K562 (cell line): ENCODE results near the gene SLC25A48. TPM values are rescaled to one million over a fixed set of nuclear protein-coding genes. Genes with fewer than 3 reads are reported as not detected.

Source experiments
- ATAC-seq: fragments of 200-7000 bp; cut with Tn5 transposase; 3 replicates; pipeline ENCODE4 v1.9.1; 2020; ENCODE audit warnings: moderate library complexity
- BruUV-seq: library from RNA; stranded (reverse); fragments of 400-500 nt; replicated peaks from 2 replicates; lab custom pipeline; 2021; lab: Mats Ljungman, UMichigan
- CTCF ChIA-PET: fragments of 300-600 bp; formaldehyde crosslinking; extraction: SDS; loops from one replicate; lab custom pipeline; 2021; ENCODE audit warnings: low intra/inter-chr PET ratio; lab: Yijun Ruan, JAX
- POLR2A ChIA-PET: fragments of 300-600, 350-650 bp; sonication (Branson Sonifier 250); formaldehyde crosslinking; extraction: SDS; loops from one replicate; lab custom pipeline; 2021; ENCODE audit warnings: antibody characterized with exemption, inconsistent platforms; lab: Yijun Ruan, JAX
- DNase-seq, 4 experiments: peaks; one replicate each; pipeline versions ENCODE4 v3.0.0 to v3.0.0-alpha.2; 2011 to 2018; ENCODE audit warnings: low spot score in 3 of 4, mixed read lengths in 3 of 4; ENCODE audit errors: extremely low read depth in 1 of 4
- FAIRE-seq: peaks from 2 replicates; lab custom pipeline; 2011; peaks lifted over from hg19 to GRCh38; lab: Jason Lieb, UNC
- H2AFZ ChIP-seq: 2 replicates; pipeline ENCODE4 v1.6.0; 2011; ENCODE audit warnings: low read depth, low read length, control low read depth, inconsistent platforms
- H3K27ac ChIP-seq: fragments of 200-600 bp; 3 replicates; pipeline ENCODE4 v1.8.0; 2011; ENCODE audit warnings: low read depth, mild to moderate bottlenecking, control low read depth, inconsistent platforms, low read length, moderate library complexity, mixed read lengths; ENCODE audit errors: extremely low read depth
- H3K27me3 ChIP-seq, 2 experiments: fragments of 300-600 bp in 1 of 2; 2 replicates in 1 of 2; 3 replicates in 1 of 2; pipeline versions ENCODE4 v1.6.0 to v1.8.0; 2011; ENCODE audit warnings: inconsistent platforms in 2 of 2, low read length in 2 of 2, mild to moderate bottlenecking in 1 of 2, mixed read lengths in 1 of 2, moderate library complexity in 1 of 2; ENCODE audit not compliant: control insufficient read depth in 2 of 2, insufficient read depth in 2 of 2
- H3K36me3 ChIP-seq: fragments of 300-600 bp; 3 replicates; pipeline ENCODE4 v1.8.0; 2011; ENCODE audit warnings: mild to moderate bottlenecking, low read length, inconsistent platforms; ENCODE audit not compliant: control insufficient read depth, insufficient read depth
- H3K4me1 ChIP-seq, 2 experiments: fragments of 200-600 bp in 1 of 2; replicated peaks in 1 of 2; 2 replicates in 1 of 2; 3 replicates in 1 of 2; pipeline versions ENCODE4 v1.5.1 to v1.8.0; 2011; ENCODE audit warnings: inconsistent platforms in 2 of 2, low read length in 2 of 2, mild to moderate bottlenecking in 1 of 2, mixed read lengths in 1 of 2, moderate library complexity in 1 of 2; ENCODE audit not compliant: control insufficient read depth in 2 of 2, insufficient read depth in 2 of 2
- H3K4me2 ChIP-seq: 2 replicates; pipeline ENCODE4 v1.6.1; 2011; ENCODE audit warnings: low read length, control low read depth, inconsistent platforms, mixed read lengths; ENCODE audit not compliant: insufficient read depth
- H3K4me3 ChIP-seq: fragments of 200-600 bp; sonication (generic), shearing (Covaris generic); 2 replicates; pipeline ENCODE4 v1.5.1; 2016; ENCODE audit warnings: control low read depth, inconsistent platforms
- H3K79me2 ChIP-seq: fragments of 200-600 bp; 3 replicates; pipeline ENCODE4 v1.8.0; 2011; ENCODE audit warnings: low read length, inconsistent platforms; ENCODE audit not compliant: control insufficient read depth, insufficient read depth
- H3K9ac ChIP-seq, 2 experiments: 2 replicates each; pipeline versions ENCODE4 v1.6.0 to v1.6.1; 2011; ENCODE audit warnings: low read depth in 2 of 2, low read length in 2 of 2, control low read depth in 1 of 2, inconsistent platforms in 1 of 2, mild to moderate bottlenecking in 1 of 2, mixed read lengths in 1 of 2; ENCODE audit not compliant: insufficient read depth in 1 of 2
- H3K9me1 ChIP-seq: one replicate; pipeline ENCODE4 v1.6.0; 2011; ENCODE audit warnings: inconsistent platforms, mild to moderate bottlenecking, low read length, moderate library complexity; ENCODE audit not compliant: control insufficient read depth, insufficient read depth
- H3K9me3 ChIP-seq: replicated peaks from 2 replicates; pipeline ENCODE4 v1.5.1; 2011; ENCODE audit warnings: low read depth, low read length, inconsistent platforms; ENCODE audit not compliant: control insufficient read depth, insufficient read depth
- H4K20me1 ChIP-seq: replicated peaks from 2 replicates; pipeline ENCODE4 v1.6.1; 2011; ENCODE audit warnings: low read length, inconsistent platforms, mixed read lengths; ENCODE audit not compliant: control insufficient read depth, insufficient read depth
- CREM ChIP-seq: IDR thresholded peaks from 2 replicates; pipeline ENCODE4 v1.6.1; 2014; ENCODE audit warnings: antibody characterized with exemption, low read depth
- EP300 ChIP-seq: IDR thresholded peaks from 2 replicates; pipeline ENCODE4 v1.6.1; 2012; ENCODE audit warnings: low read length, improper control_type of control experiment
- KDM2B ChIP-seq: fragments of 250-450 bp; sonication (Bioruptor Pico); IDR thresholded peaks from 2 replicates; pipeline ENCODE4 v1.8.0; 2021; ENCODE audit warnings: mild to moderate bottlenecking, moderate library complexity
- LCOR ChIP-seq: sonication (generic); formaldehyde crosslinking; IDR thresholded peaks from 2 replicates; pipeline ENCODE4 v1.8.0; 2022; ENCODE audit warnings: mild to moderate bottlenecking, missing genetic modification reagents
- NR2C1 ChIP-seq, 2 experiments: fragments of 450-650 bp; IDR thresholded peaks; 2 replicates each; pipeline ENCODE4 v1.6.1; 2017; ENCODE audit warnings: mild to moderate bottlenecking in 2 of 2, antibody characterized with exemption in 1 of 2, inconsistent platforms in 1 of 2, missing compliant biosample characterization in 1 of 2, missing genetic modification characterization in 1 of 2
- RBM17 ChIP-seq: fragments of 200-400 bp; formaldehyde crosslinking; IDR thresholded peaks from 2 replicates; pipeline ENCODE4 v1.6.1; 2017; ENCODE audit warnings: low read depth, mild to moderate bottlenecking, low read length, borderline replicate concordance
- ZNF124 ChIP-seq: sonication (generic); formaldehyde crosslinking; IDR thresholded peaks from 2 replicates; pipeline ENCODE4 v1.8.1; 2022; ENCODE audit warnings: missing genetic modification reagents
- WGBS: fragments of 100-300 bp; shearing (Covaris generic); methylation state at CpG from one replicate; pipeline ENCODE4 v1.1.6; 2016; ENCODE audit warnings: low coverage, mixed read lengths; ENCODE audit not compliant: insufficient coverage; ENCODE audit errors: missing lambda C conversion rate; 5-methylcytosine and 5-hydroxymethylcytosine counted together
- in situ Hi-C: fragments of 300-500 bp; cut with MboI; formaldehyde crosslinking; loops from 4 replicates; pipeline ENCODE4 v1.15.0; 2018; ENCODE audit warnings: inconsistent platforms, mixed read lengths
- intact Hi-C: fragments of 100-400 bp; cut with micrococcal nuclease; formaldehyde crosslinking; loops from 2 replicates; pipeline ENCODE4 v1.14.2; 2022
- polyA plus RNA-seq, 8 experiments: library from polyadenylated mRNA; depleted of rRNA in 4 of 8; stranded (reverse) in 5 of 8; unstranded in 3 of 8; fragments of >200 nt; fragmentation: Nextera tagmentation in 2 of 8; fragmentation: Illumina TruSeq in 1 of 8; extraction: Ambion mirVana in 2 of 8; extraction: Trizol in 1 of 8; gene quantifications; 2 replicates each; pipeline versions ENCODE4 v1.2.1 to v1.2.3, GENCODE V29; 2011 to 2014; ENCODE audit warnings: inconsistent platforms in 1 of 8, missing spikeins in 1 of 8
- total RNA-seq, 7 experiments: library from RNA; depleted of rRNA in 6 of 7; stranded (reverse); fragments of >200 nt in 6 of 7; fragmentation: Illumina TruSeq in 2 of 7; extraction: Trizol in 2 of 7; gene quantifications; 2 replicates each; pipeline versions ENCODE4 v1.2.1 to v1.2.3, GENCODE V29; 2011 to 2021; ENCODE audit warnings: low replicate concordance in 1 of 7
- TF ChIP-seq, protein P1 (sequence below): fragments of 450-650 bp; formaldehyde crosslinking; IDR thresholded peaks from 2 replicates; pipeline ENCODE4 v1.4.0; 2020; ENCODE audit warnings: mild to moderate bottlenecking
- TF ChIP-seq, protein P2 (sequence below): sonication (generic); formaldehyde crosslinking; IDR thresholded peaks from 2 replicates; pipeline ENCODE4 v1.8.0; 2022; ENCODE audit warnings: mild to moderate bottlenecking, missing genetic modification reagents, borderline replicate concordance

The SLC25A48 gene
- total and polyA plus RNA-seq, 9 of the 15 experiments (the other 6 are each of a cell fraction or from before 2014, with no cell fraction given), result 0.08 to 0.35 (median 0.23) TPM; not detected in 1

DNA sequence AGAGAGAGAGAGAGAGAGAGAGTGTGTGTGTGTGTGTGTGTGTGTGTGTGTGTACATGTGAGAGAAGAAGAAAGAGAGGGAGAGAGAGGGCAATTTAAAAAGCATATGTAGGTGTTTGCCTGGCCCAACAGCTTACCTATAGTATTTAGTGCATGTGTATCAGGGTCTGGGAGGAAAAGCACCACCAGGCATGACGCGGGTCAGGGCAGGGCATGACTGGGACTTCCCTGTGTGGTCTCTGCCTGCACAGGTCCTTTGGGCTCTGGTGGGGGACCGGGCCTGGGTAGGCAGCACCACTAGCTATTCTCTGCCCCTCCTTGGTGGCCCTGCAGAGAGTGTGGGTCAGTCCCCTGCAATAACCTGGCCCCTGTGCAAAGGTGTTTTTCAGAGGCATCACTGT is 45.1 kb downstream of the SLC25A48 start:
- H3K27me3 ChIP-seq, result peaks cover 2 to 41% of the 10 kb centered on the region in 2 experiments; a peak in 3 of 5 replicates
- no peaks in the 10 kb centered on the region for H3K79me2 ChIP-seq
- no peaks in the 10 kb centered on the region for H3K9me3 ChIP-seq
- H3K9ac ChIP-seq, result no peak overlapping the region
- DNase-seq (no peak), ATAC-seq (no peak), FAIRE-seq (no peak)
- H3K36me3 ChIP-seq, result no peaks in the 10 kb centered on the region
- no peak overlapping the region for H2AFZ ChIP-seq
- H3K27ac ChIP-seq, result no peak overlapping the region
- CTCF ChIA-PET, result no interaction called here
- POLR2A ChIA-PET, result no interaction called here
- intact Hi-C loops (no loop called here), in situ Hi-C loops (no loop called here)
- no peaks in the 10 kb centered on the region for H4K20me1 ChIP-seq
- BruUV-seq, result no TSS peak
- TF ChIP-seq ZNF124 (CRISPR knock-in tag), result no peak
- TF ChIP-seq CREM, result no peak
- TF ChIP-seq, protein P1, sequence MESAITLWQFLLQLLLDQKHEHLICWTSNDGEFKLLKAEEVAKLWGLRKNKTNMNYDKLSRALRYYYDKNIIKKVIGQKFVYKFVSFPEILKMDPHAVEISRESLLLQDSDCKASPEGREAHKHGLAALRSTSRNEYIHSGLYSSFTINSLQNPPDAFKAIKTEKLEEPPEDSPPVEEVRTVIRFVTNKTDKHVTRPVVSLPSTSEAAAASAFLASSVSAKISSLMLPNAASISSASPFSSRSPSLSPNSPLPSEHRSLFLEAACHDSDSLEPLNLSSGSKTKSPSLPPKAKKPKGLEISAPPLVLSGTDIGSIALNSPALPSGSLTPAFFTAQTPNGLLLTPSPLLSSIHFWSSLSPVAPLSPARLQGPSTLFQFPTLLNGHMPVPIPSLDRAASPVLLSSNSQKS (CRISPR knock-in tag), result no peak
- TF ChIP-seq LCOR, result no peak
- TF ChIP-seq, protein P2, sequence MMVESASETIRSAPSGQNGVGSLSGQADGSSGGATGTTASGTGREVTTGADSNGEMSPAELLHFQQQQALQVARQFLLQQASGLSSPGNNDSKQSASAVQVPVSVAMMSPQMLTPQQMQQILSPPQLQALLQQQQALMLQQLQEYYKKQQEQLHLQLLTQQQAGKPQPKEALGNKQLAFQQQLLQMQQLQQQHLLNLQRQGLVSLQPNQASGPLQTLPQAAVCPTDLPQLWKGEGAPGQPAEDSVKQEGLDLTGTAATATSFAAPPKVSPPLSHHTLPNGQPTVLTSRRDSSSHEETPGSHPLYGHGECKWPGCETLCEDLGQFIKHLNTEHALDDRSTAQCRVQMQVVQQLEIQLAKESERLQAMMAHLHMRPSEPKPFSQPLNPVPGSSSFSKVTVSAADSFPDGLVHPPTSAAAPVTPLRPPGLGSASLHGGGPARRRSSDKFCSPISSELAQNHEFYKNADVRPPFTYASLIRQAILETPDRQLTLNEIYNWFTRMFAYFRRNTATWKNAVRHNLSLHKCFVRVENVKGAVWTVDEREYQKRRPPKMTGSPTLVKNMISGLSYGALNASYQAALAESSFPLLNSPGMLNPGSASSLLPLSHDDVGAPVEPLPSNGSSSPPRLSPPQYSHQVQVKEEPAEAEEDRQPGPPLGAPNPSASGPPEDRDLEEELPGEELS, result no peak
- no peak for TF ChIP-seq RBM17
- no peak for TF ChIP-seq KDM2B
- no peak for TF ChIP-seq EP300
- TF ChIP-seq NR2C1 (IDR thresholded peaks at IDR 0.05), result no peak
- TF ChIP-seq NR2C1 (tag; IDR thresholded peaks at IDR 0.05), result no peak
- WGBS, result 0% methylated on average over 3 of the region's 3 CpGs
- no peak overlapping the region for H3K4me3 ChIP-seq
- H3K9me1 ChIP-seq, result no peaks in the 10 kb centered on the region
- no peak overlapping the region for H3K4me2 ChIP-seq
- H3K4me1 ChIP-seq, result no peaks in the 10 kb centered on the region
